Measurements from ENCODE around the gene COLQ. TPM values are rescaled to one million over a fixed set of nuclear protein-coding genes. Genes with fewer than 3 reads are reported as not detected.

COLQ gene
- total and polyA plus RNA-seq, 4 donors, result 0.27 to 2.6 (median 0.67) TPM

GRCh38 chr3:15510493-15510892 lies 11.0 kb downstream of the COLQ start:
- no peaks in the 10 kb centered on the region for H3K4me1 ChIP-seq (ENCODE audit: control insufficient read depth in 4 of 4, insufficient read depth in 4 of 4, low read length in 3 of 4)
- H3K36me3 ChIP-seq (ENCODE audit: control insufficient read depth in 4 of 4, insufficient read depth in 3 of 4, low read depth in 1 of 4, low read length in 3 of 4), result no peaks in the 10 kb centered on the region
- DNase-seq (ENCODE audit: low spot score), result no peak
- no peak for TF ChIP-seq NR2F2 (IDR thresholded peaks at IDR 0.05)
- no peak for TF ChIP-seq ATF3 (IDR thresholded peaks at IDR 0.05)
- no peak for TF ChIP-seq CTCF (IDR thresholded peaks at IDR 0.05; ENCODE audit: low read depth, low read length, missing input control)
- no peak for TF ChIP-seq FOXA1 (IDR thresholded peaks at IDR 0.05)
- TF ChIP-seq JUND (IDR thresholded peaks at IDR 0.05), result no peak
- no peak for TF ChIP-seq TAF1 (conservative IDR thresholded peaks at IDR 0.05)
- TF ChIP-seq SP1 (IDR thresholded peaks at IDR 0.05), result no peak
- no peak for TF ChIP-seq RXRA (IDR thresholded peaks at IDR 0.05)
- TF ChIP-seq HNF4A (conservative IDR thresholded peaks at IDR 0.05), result no peak
- TF ChIP-seq EGR1 (IDR thresholded peaks at IDR 0.05; ENCODE audit: low read depth in 2 of 2), result no peak
- TF ChIP-seq GABPA (IDR thresholded peaks at IDR 0.05 in 1 of 2, conservative IDR thresholded peaks at IDR 0.05 in 1 of 2), result no peak
- TF ChIP-seq FOXA2 (IDR thresholded peaks at IDR 0.05), result no peak
- H3K4me3 ChIP-seq (ENCODE audit: low read depth in 1 of 3, low read length in 3 of 3), result no peak overlapping the region
- H3K27me3 ChIP-seq (ENCODE audit: control insufficient read depth in 4 of 4, insufficient read depth in 4 of 4, low read length in 3 of 4), result no peaks in the 10 kb centered on the region
- no peaks in the 10 kb centered on the region for H3K9me3 ChIP-seq (ENCODE audit: control insufficient read depth in 4 of 4, low read length in 3 of 4)
- H3K9ac ChIP-seq (ENCODE audit: low read depth in 1 of 2, low read length in 2 of 2), result no peak overlapping the region
- WGBS, result 93% methylated on average over 3 of the region's 3 CpGs
- no peak overlapping the region for H3K27ac ChIP-seq (ENCODE audit: low read depth in 1 of 2, low read length in 2 of 2)

- DNase-seq (ENCODE audit: low spot score), result no peak
- Histone ChIP-seq H3K4me3 (ENCODE audit: low read depth in 1 of 3, low read length in 3 of 3) (no peak overlapping the region), H3K27ac (ENCODE audit: low read depth in 1 of 2, low read length in 2 of 2) (no peak overlapping the region), H3K27me3 (ENCODE audit: control insufficient read depth in 4 of 4, insufficient read depth in 4 of 4, low read length in 3 of 4) (no peaks in the 10 kb centered on the region), H3K9me3 (ENCODE audit: control insufficient read depth in 4 of 4, low read length in 3 of 4) (no peaks in the 10 kb centered on the region), H3K36me3 (ENCODE audit: control insufficient read depth in 4 of 4, insufficient read depth in 3 of 4, low read depth in 1 of 4, low read length in 3 of 4) (no peaks in the 10 kb centered on the region), H3K4me1 (ENCODE audit: control insufficient read depth in 4 of 4, insufficient read depth in 4 of 4, low read length in 3 of 4) (no peaks in the 10 kb centered on the region), H3K9ac (ENCODE audit: low read depth in 1 of 2, low read length in 2 of 2) (no peak overlapping the region)
- 99% methylated on average over 3 of the region's 3 CpGs for WGBS
- TF ChIP-seq ATF3 (IDR thresholded peaks at IDR 0.05) (no peak), MAX (IDR thresholded peaks at IDR 0.05) (no peak), FOXA1 (IDR thresholded peaks at IDR 0.05) (no peak), EGR1 (IDR thresholded peaks at IDR 0.05; ENCODE audit: low read depth in 2 of 2) (no peak), YY1 (IDR thresholded peaks at IDR 0.05) (no peak), JUND (IDR thresholded peaks at IDR 0.05) (no peak), ZBTB33 (IDR thresholded peaks at IDR 0.05) (no peak), NR2F2 (IDR thresholded peaks at IDR 0.05) (no peak), RXRA (IDR thresholded peaks at IDR 0.05) (no peak), GABPA (IDR thresholded peaks at IDR 0.05 in 1 of 2, conservative IDR thresholded peaks at IDR 0.05 in 1 of 2) (no peak), HNF4A (conservative IDR thresholded peaks at IDR 0.05) (no peak), HNF4G (IDR thresholded peaks at IDR 0.05) (no peak), TAF1 (conservative IDR thresholded peaks at IDR 0.05) (no peak), RAD21 (IDR thresholded peaks at IDR 0.05) (no peak)
Observed at GRCh38 chr3:15506571-15506970, 14.9 kb downstream of the COLQ start.
